BE2C (cell line): ENCODE data around the gene PRSS27.
"Not testable (repeated sequence)": the region's sequence is repeated elsewhere in the genome, so short reads cannot be mapped to it uniquely, and the experiment has no call there.

ENCODE experiments used
- DNase-seq: peaks from one replicate; pipeline ENCODE4 v3.0.0-alpha.2; 2020
- H3K27me3 ChIP-seq: fragments of 250-450 bp; sonication (Bioruptor Pico); 2 replicates; pipeline ENCODE4 v1.5.1; 2020; ENCODE audit warnings: mild to moderate bottlenecking
- H3K36me3 ChIP-seq: fragments of 250-450 bp; sonication (Bioruptor Pico); 2 replicates; pipeline ENCODE4 v1.5.1; 2020; ENCODE audit warnings: mild to moderate bottlenecking
- H3K4me1 ChIP-seq: fragments of 250-450 bp; sonication (Bioruptor Pico); 2 replicates; pipeline ENCODE4 v1.5.1; 2020
- H3K4me3 ChIP-seq: 2 replicates; pipeline ENCODE4 v1.5.1; 2011; ENCODE audit warnings: low read depth, low read length
- H3K9me3 ChIP-seq: fragments of 250-450 bp; sonication (Bioruptor Pico); 2 replicates; pipeline ENCODE4 v1.5.1; 2020
- CTCF ChIP-seq: IDR thresholded peaks from 2 replicates; pipeline ENCODE4 v1.5.1; 2012; ENCODE audit warnings: mild to moderate bottlenecking, low read depth, low read length

The PRSS27 gene

GRCh38 chr16:2726923-2727322, 6.9 kb upstream of the PRSS27 start:
- Histone ChIP-seq H3K27me3 (no peaks in the 10 kb centered on the region), H3K4me3 (no peak overlapping the region), H3K36me3 (no peaks in the 10 kb centered on the region), H3K9me3 (no peaks in the 10 kb centered on the region), H3K4me1 (no peaks in the 10 kb centered on the region)
- no peak for TF ChIP-seq CTCF
- DNase-seq: no peak

GRCh38 chr16:2724816-2725348, 4.9 kb upstream of the PRSS27 start:
- H3K36me3 ChIP-seq: no peaks in the 10 kb centered on the region
- no peaks in the 10 kb centered on the region for H3K9me3 ChIP-seq
- TF ChIP-seq CTCF: no peak
- no peaks in the 10 kb centered on the region for H3K27me3 ChIP-seq
- DNase-seq: no peak
- no peaks in the 10 kb centered on the region for H3K4me1 ChIP-seq
- no peak overlapping the region for H3K4me3 ChIP-seq

- H3K4me3 ChIP-seq: no peak overlapping the region
- H3K36me3 ChIP-seq: no peaks in the 10 kb centered on the region
- H3K9me3 ChIP-seq: no peaks in the 10 kb centered on the region
- DNase-seq: no peak
- H3K27me3 ChIP-seq: no peaks in the 10 kb centered on the region
- H3K4me1 ChIP-seq: no peaks in the 10 kb centered on the region
- TF ChIP-seq CTCF: no peak
These were observed 4.2 kb upstream of the PRSS27 start for GRCh38 chr16:2724088-2724676.

GRCh38 chr16:2721634-2722173, 1.7 kb upstream of the PRSS27 start:
- H3K4me3 ChIP-seq: peak overlapping the region; percentile 65
- DNase-seq, H3K27me3 ChIP-seq, H3K4me1 ChIP-seq, H3K36me3 ChIP-seq, H3K9me3 ChIP-seq: not testable (repeated sequence)

- Histone ChIP-seq H3K4me1 (no peaks in the 10 kb centered on the region), H3K9me3 (no peaks in the 10 kb centered on the region), H3K36me3 (no peaks in the 10 kb centered on the region), H3K4me3 (peak overlapping the region; percentile 65), H3K27me3 (no peaks in the 10 kb centered on the region)
- TF ChIP-seq CTCF: peak; percentile 39; the same call in 1 of the 2 replicates
- peak; percentile 96 for DNase-seq
These were observed 952 bp upstream of the PRSS27 start for GRCh38 chr16:2720719-2721633.

- Histone ChIP-seq H3K36me3 (no peaks in the 10 kb centered on the region), H3K4me1 (no peaks in the 10 kb centered on the region), H3K27me3 (no peaks in the 10 kb centered on the region), H3K9me3 (no peaks in the 10 kb centered on the region), H3K4me3 (no peak overlapping the region)
- TF ChIP-seq CTCF: no peak
- peak; percentile 9 for DNase-seq
These were observed 528 bp downstream of the PRSS27 start for GRCh38 chr16:2719328-2720063.
